Measurements from ENCODE around the gene TNFSF15.

The TNFSF15 gene

GRCh38 chr9:114775121-114775520 lies 30.7 kb downstream of the TNFSF15 start:
- no peak for TF ChIP-seq CTCF (IDR thresholded peaks at IDR 0.05; ENCODE audit: borderline replicate concordance, insufficient read depth, low read depth, low read length)
- no peak overlapping the region for H3K4me3 ChIP-seq (ENCODE audit: low read depth, low read length)

GRCh38 chr9:114774524-114774923 lies 31.3 kb downstream of the TNFSF15 start:
- TF ChIP-seq CTCF (IDR thresholded peaks at IDR 0.05; ENCODE audit: borderline replicate concordance, insufficient read depth, low read depth, low read length): no peak
- H3K4me3 ChIP-seq (ENCODE audit: low read depth, low read length): no peak overlapping the region

- no peak overlapping the region for H3K4me3 ChIP-seq (ENCODE audit: low read depth, low read length)
- TF ChIP-seq CTCF (IDR thresholded peaks at IDR 0.05; ENCODE audit: borderline replicate concordance, insufficient read depth, low read depth, low read length): no peak
Observed at GRCh38 chr9:114771889-114772288, 34.0 kb downstream of the TNFSF15 start.

GRCh38 chr9:114770991-114771390 lies 34.8 kb downstream of the TNFSF15 start:
- no peak for TF ChIP-seq CTCF (IDR thresholded peaks at IDR 0.05; ENCODE audit: borderline replicate concordance, insufficient read depth, low read depth, low read length)
- no peak overlapping the region for H3K4me3 ChIP-seq (ENCODE audit: low read depth, low read length)

- H3K4me3 ChIP-seq (ENCODE audit: low read depth, low read length): no peak overlapping the region
- TF ChIP-seq CTCF (IDR thresholded peaks at IDR 0.05; ENCODE audit: borderline replicate concordance, insufficient read depth, low read depth, low read length): no peak
Observed at GRCh38 chr9:114769624-114770023, 36.2 kb downstream of the TNFSF15 start.

GRCh38 chr9:114763220-114763619 lies 42.6 kb downstream of the TNFSF15 start:
- TF ChIP-seq CTCF (IDR thresholded peaks at IDR 0.05; ENCODE audit: borderline replicate concordance, insufficient read depth, low read depth, low read length): no peak
- H3K4me3 ChIP-seq (ENCODE audit: low read depth, low read length): no peak overlapping the region

- H3K4me3 ChIP-seq (ENCODE audit: low read depth, low read length): no peak overlapping the region
- no peak for TF ChIP-seq CTCF (IDR thresholded peaks at IDR 0.05; ENCODE audit: borderline replicate concordance, insufficient read depth, low read depth, low read length)
Observed at GRCh38 chr9:114761523-114761922, 44.3 kb downstream of the TNFSF15 start.

All from GM12875 (cell line).